GM18505 (cell line): ENCODE measurements around the gene OPHN1.
"Not testable (repeated sequence)": the region's sequence is repeated elsewhere in the genome, so short reads cannot be mapped to it uniquely, and the experiment has no call there.

ENCODE experiments used
- ATAC-seq: cut with Tn5 transposase; IDR thresholded peaks from one replicate; pipeline ENCODE4 v1.9.1; 2021; ENCODE audit not compliant: unreplicated experiment
- POLR2A ChIP-seq: IDR thresholded peaks from 4 replicates; pipeline ENCODE4 v1.6.1; 2011; ENCODE audit warnings: borderline replicate concordance; ENCODE audit not compliant: insufficient read depth, insufficient read length; ENCODE audit errors: extremely low read depth

The OPHN1 gene

DNA sequence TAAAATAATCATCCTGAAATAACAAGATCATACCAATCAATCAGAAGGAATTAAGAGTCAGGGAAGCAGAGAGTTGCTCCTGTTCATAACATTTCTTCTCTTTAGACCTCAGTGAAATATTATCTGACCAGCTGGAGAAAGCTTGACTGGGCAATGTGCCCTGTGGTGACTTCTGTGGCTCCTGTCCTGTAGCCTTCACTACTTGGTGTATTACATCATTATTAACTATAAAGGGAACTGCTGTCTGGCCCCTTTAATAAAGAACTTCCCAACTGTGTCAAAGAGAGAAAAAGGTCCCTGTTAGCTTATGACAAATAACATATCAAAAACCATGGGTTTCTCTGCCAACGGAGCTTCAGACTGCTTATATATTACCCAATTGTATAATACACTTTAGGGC is 18.0 kb downstream of the OPHN1 start:
- TF ChIP-seq POLR2A: no peak
- no peak for ATAC-seq

DNA sequence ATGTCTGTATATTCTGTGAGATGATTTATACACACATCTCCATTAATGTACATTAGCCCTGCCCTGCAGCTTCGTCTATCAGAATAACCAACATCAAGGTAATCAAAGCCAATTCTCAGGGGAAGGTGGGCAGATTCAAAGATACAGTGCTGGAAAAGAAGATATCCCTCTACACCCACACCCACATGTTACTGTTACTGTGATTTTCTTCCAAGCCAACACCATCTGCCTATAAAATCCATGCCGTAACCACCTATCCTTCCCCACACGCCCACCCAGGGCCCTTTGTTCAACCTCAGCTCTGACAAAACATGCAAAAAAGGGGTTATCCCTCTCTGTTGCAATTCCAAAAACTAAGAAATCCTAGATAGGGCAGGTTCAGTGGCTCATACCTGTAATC is 20.0 kb downstream of the OPHN1 start:
- no peak for TF ChIP-seq POLR2A
- ATAC-seq: no peak

GRCh38 chrX:68411729-68412128 is 21.6 kb downstream of the OPHN1 start:
- TF ChIP-seq POLR2A: no peak
- no peak for ATAC-seq

DNA sequence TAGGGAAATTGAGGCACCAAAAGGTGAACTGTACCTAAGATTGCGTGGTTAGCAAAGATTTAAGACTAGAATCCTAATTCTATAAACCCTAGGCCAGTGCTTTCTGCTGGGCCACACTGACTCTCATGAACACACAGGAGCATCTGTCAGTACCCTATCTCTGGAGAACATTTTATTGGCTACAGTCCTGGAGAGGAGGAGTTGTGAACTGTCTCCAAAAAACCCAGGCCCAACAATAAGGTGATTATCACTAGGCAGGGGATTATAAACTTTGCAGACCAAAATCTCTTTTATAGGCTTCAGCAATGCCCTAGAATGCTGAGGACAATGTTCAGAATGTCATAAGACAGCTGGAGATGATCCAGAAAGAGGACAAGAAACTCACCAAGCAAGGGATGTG is 24.1 kb downstream of the OPHN1 start:
- TF ChIP-seq POLR2A: no peak
- ATAC-seq: no peak

GRCh38 chrX:68403522-68403921 is 29.8 kb downstream of the OPHN1 start:
- ATAC-seq: no peak
- no peak for TF ChIP-seq POLR2A

- no peak for ATAC-seq
- no peak for TF ChIP-seq POLR2A
Measured at GRCh38 chrX:68403038-68403437, 30.3 kb downstream of the OPHN1 start.

GRCh38 chrX:68402094-68402493 is 31.2 kb downstream of the OPHN1 start:
- no peak for TF ChIP-seq POLR2A
- no peak for ATAC-seq

DNA sequence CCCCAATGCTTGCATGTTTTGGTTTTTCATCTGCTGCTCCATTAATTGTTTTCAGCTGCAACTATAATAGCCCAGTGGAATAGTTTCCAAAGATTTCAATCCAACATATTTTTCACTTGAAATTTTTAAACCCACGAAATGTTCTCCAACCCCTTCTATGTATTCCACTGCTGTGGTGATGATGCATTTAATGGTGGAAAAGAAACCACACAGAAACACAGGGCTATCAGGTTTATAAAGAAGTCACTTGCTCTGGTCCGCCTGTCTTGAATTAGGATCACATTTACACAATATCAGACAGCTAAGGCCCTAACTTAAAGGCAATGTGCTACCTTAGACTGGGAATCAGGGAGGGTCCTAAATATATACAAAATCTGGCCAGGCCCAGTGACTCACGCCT is 35.0 kb downstream of the OPHN1 start:
- no peak for ATAC-seq

GRCh38 chrX:68396953-68397352 is 36.3 kb downstream of the OPHN1 start:
- no peak for TF ChIP-seq POLR2A
- ATAC-seq: no peak

More for the DNA sequence above, 35.0 kb downstream of the OPHN1 start:
- TF ChIP-seq POLR2A: no peak

GRCh38 chrX:68389419-68389960 is 43.8 kb downstream of the OPHN1 start:
- ATAC-seq: not testable (repeated sequence)

- TF ChIP-seq POLR2A: no peak
- ATAC-seq: no peak
Measured at GRCh38 chrX:68387776-68388175, 45.5 kb downstream of the OPHN1 start.

DNA sequence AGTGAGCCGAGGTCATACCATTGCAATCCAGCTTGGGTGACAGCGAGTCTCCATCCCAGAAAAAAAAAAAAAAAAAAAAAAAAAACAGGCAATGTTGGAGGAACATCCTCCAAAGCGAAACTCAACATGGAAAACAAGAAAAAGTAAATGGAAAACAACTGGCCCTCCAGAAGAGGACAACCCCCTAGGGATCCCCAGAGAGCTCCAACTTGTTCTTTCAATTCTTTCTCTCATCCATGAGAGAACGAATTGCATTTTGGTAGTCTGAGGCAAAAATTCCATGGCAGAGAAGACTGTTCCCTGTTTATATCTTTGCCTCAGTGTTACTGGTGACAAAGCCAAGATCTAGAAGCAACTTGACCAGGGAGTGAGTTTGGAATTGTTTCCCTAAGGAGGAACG is 49.8 kb downstream of the OPHN1 start:
- no peak for ATAC-seq
- no peak for TF ChIP-seq POLR2A

GRCh38 chrX:68377579-68377978 is 55.7 kb downstream of the OPHN1 start:
- ATAC-seq: not testable (repeated sequence)

- no peak for ATAC-seq
- no peak for TF ChIP-seq POLR2A
Measured at GRCh38 chrX:68376373-68376772, 56.9 kb downstream of the OPHN1 start.

DNA sequence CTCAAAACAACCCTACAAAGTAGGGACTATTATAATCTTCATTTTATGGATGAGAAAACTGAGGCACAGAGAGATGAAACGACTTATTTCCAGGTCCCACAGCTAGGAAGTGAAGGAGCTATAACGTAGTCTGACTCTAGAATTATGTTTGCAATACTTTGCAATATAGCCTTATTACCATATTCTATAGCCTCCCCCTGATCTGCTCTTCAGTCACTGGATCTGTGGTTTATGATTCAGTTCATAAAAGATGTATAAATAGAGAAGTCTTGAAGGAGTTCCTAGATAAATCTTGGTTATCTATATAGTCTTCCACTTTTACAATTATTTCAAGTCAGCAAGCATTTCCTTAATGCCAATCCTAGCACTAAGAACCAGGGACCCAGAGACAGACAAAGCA is 57.5 kb downstream of the OPHN1 start:
- no peak for ATAC-seq
- TF ChIP-seq POLR2A: no peak
